ENCODE results near the gene SESN1. TPM values are rescaled to one million over a fixed set of nuclear protein-coding genes. Genes with fewer than 3 reads are reported as not detected.

SESN1 gene
- total RNA-seq, 1 experiment from 2014 or later: 17.5 TPM

GRCh38 chr6:109000289-109000688 is 94.4 kb downstream of the SESN1 start:
- no peak overlapping the region for H3K23ac ChIP-seq (ENCODE audit: insufficient read length, low read depth, low read length)
- H3K9ac ChIP-seq (ENCODE audit: extremely low read depth, insufficient read length, low read length): no peak overlapping the region
- H2AK5ac ChIP-seq (ENCODE audit: insufficient read length, low read length): no peak overlapping the region
- H4K8ac ChIP-seq (replicated peaks; ENCODE audit: insufficient read length, low read depth, low read length): no peak overlapping the region
- no peaks in the 10 kb centered on the region for H3K9me3 ChIP-seq (ENCODE audit: control insufficient read depth, low read depth, low read length)
- H2BK120ac ChIP-seq (ENCODE audit: low read depth, low read length, poor library complexity, severe bottlenecking): no peak overlapping the region
- H3K4ac ChIP-seq (ENCODE audit: low read depth, low read length): no peak overlapping the region
- DNase-seq: no peak
- H3K14ac ChIP-seq (ENCODE audit: insufficient read depth, low read length): no peak overlapping the region
- Mint-ChIP-seq H3K4me3 (no peak overlapping the region), H3K4me1 (no peaks in the 10 kb centered on the region), H3K27me3 (ENCODE audit: low read depth) (no peaks in the 10 kb centered on the region), H3K27ac (no peak overlapping the region), H3K9me3 (no peaks in the 10 kb centered on the region), H3K36me3 (ENCODE audit: insufficient read depth in 1 of 3, low read depth in 3 of 3) (peaks cover 0 to 28% (median 14%) of the 10 kb centered on the region in 3 experiments; a peak in 3 of 7 replicates)
- H4K91ac ChIP-seq (ENCODE audit: insufficient read length, low read depth, low read length): no peak overlapping the region
- H2AFZ ChIP-seq (ENCODE audit: low read length): no peak overlapping the region
- no peaks in the 10 kb centered on the region for H3K27me3 ChIP-seq (ENCODE audit: insufficient read depth, low read length)
- H3K27ac ChIP-seq (ENCODE audit: insufficient read length, low read depth, low read length): no peak overlapping the region
- no peak overlapping the region for H3K18ac ChIP-seq (ENCODE audit: insufficient read length, low read depth, low read length)
- H2BK20ac ChIP-seq (ENCODE audit: low read depth, low read length, poor library complexity, severe bottlenecking): no peak overlapping the region
- H3K23me2 ChIP-seq (ENCODE audit: insufficient read length, low read depth, low read length, poor library complexity, severe bottlenecking): no peaks in the 10 kb centered on the region
- H4K20me1 ChIP-seq (ENCODE audit: control insufficient read depth, insufficient read depth, insufficient read length): no peaks in the 10 kb centered on the region
- no peaks in the 10 kb centered on the region for H3K4me1 ChIP-seq (ENCODE audit: insufficient read depth, low read length)
- no peak overlapping the region for H3K56ac ChIP-seq (ENCODE audit: insufficient read length, low read depth, low read length)
- no peak overlapping the region for H3T11ph ChIP-seq (ENCODE audit: low read length)
- no peak overlapping the region for H4K5ac ChIP-seq (ENCODE audit: insufficient read length, low read depth, low read length)
- no peak for TF ChIP-seq CTCF (conservative IDR thresholded peaks at IDR 0.05)
- H2BK5ac ChIP-seq (ENCODE audit: insufficient read length, low read length): no peak overlapping the region
- H3K79me1 ChIP-seq (ENCODE audit: insufficient read depth, low read depth, low read length, poor library complexity, severe bottlenecking): no peaks in the 10 kb centered on the region
- H2BK15ac ChIP-seq (ENCODE audit: low read depth, low read length): no peak overlapping the region
- H3K79me2 ChIP-seq (ENCODE audit: insufficient read depth, low read length): no peaks in the 10 kb centered on the region; the same call in 1 of the 2 replicates
- no peak overlapping the region for H2BK12ac ChIP-seq (ENCODE audit: insufficient read length, low read depth, low read length)
- H3K4me2 ChIP-seq (ENCODE audit: insufficient read depth, insufficient read length, low read length): no peak overlapping the region
- WGBS (ENCODE audit: extremely low coverage, insufficient read length, low lambda C conversion rate): no CpG with 5 or more reads among the region's 2 CpGs

All from H9 (cell line).